SK-N-SH (cell line): ENCODE results near the gene RIC3. TPM values are rescaled to one million over a fixed set of nuclear protein-coding genes. Genes with fewer than 3 reads are reported as not detected.

Experiments
- CTCF ChIA-PET: fragments of 300-600, 350-600 bp; formaldehyde crosslinking; extraction: SDS; loops from one replicate; lab custom pipeline; 2021; lab: Yijun Ruan, JAX
- POLR2A ChIA-PET: fragments of 350-600 bp; sonication (Branson Sonifier 250); formaldehyde crosslinking; extraction: SDS; loops from one replicate; lab custom pipeline; 2020; ENCODE audit warnings: antibody characterized with exemption, inconsistent platforms; lab: Yijun Ruan, JAX
- DNase-seq: peaks from one replicate; pipeline ENCODE4 v3.0.0; 2012
- H2AFZ ChIP-seq: fragments of 200-600 bp; sonication (generic); 2 replicates; pipeline ENCODE4 v1.8.1; 2016; ENCODE audit warnings: antibody characterized with exemption, mild to moderate bottlenecking, low read depth
- H3F3A ChIP-seq: fragments of 200-600 bp; sonication (generic); replicated peaks from 2 replicates; pipeline ENCODE3; 2016; ENCODE audit warnings: antibody characterized with exemption, mild to moderate bottlenecking; ENCODE audit not compliant: insufficient read depth
- H3K27ac ChIP-seq, 2 experiments: fragments of 200-500 bp in 1 of 2; fragments of 200-600 bp in 1 of 2; sonication (Bioruptor generic) in 1 of 2; sonication (generic), shearing (Covaris generic) in 1 of 2; 2 replicates each; pipeline versions ENCODE4 v1.5.1 to v1.6.1; 2014 to 2016; ENCODE audit warnings: low read depth in 2 of 2, inconsistent platforms in 1 of 2, low read length in 1 of 2, mild to moderate bottlenecking in 1 of 2, mixed read lengths in 1 of 2
- H3K27me3 ChIP-seq: fragments of 200-600 bp; sonication (generic), shearing (Covaris generic); 2 replicates; pipeline ENCODE4 v1.6.1; 2016; ENCODE audit warnings: mixed run types; ENCODE audit not compliant: insufficient read depth
- H3K36me3 ChIP-seq, 2 experiments: fragments of 200-500 bp in 1 of 2; fragments of 200-600 bp in 1 of 2; sonication (Bioruptor generic) in 1 of 2; sonication (generic) in 1 of 2; replicated peaks in 1 of 2; 2 replicates each; pipeline versions ENCODE3 to v1.5.1; 2014 to 2016; ENCODE audit warnings: low read length in 1 of 2, mild to moderate bottlenecking in 1 of 2; ENCODE audit not compliant: insufficient read depth in 2 of 2, control insufficient read depth in 1 of 2
- H3K4me1 ChIP-seq, 2 experiments: fragments of 200-500 bp in 1 of 2; fragments of 200-600 bp in 1 of 2; sonication (Bioruptor generic) in 1 of 2; sonication (generic), shearing (Covaris generic) in 1 of 2; 2 replicates each; pipeline versions ENCODE4 v1.5.1 to v1.6.1; 2014 to 2016; ENCODE audit warnings: low read depth in 1 of 2, low read length in 1 of 2, mixed run types in 1 of 2; ENCODE audit not compliant: insufficient read depth in 2 of 2, control insufficient read depth in 1 of 2
- H3K4me2 ChIP-seq: fragments of 200-600 bp; sonication (generic), shearing (Covaris generic); 2 replicates; pipeline ENCODE4 v1.6.1; 2017; ENCODE audit warnings: mixed run types
- H3K4me3 ChIP-seq, 2 experiments: fragments of 200-500 bp in 1 of 2; fragments of 200-600 bp in 1 of 2; sonication (Bioruptor generic) in 1 of 2; sonication (generic), shearing (Covaris generic) in 1 of 2; 2 replicates each; pipeline versions ENCODE4 v1.5.1 to v1.8.1; 2014 to 2016; ENCODE audit warnings: low read depth in 2 of 2, inconsistent platforms in 1 of 2, low read length in 1 of 2, mild to moderate bottlenecking in 1 of 2, mixed read lengths in 1 of 2, moderate library complexity in 1 of 2
- H3K79me2 ChIP-seq: fragments of 200-600 bp; sonication (generic); 2 replicates; pipeline ENCODE4 v1.8.1; 2017; ENCODE audit warnings: mild to moderate bottlenecking; ENCODE audit not compliant: insufficient read depth
- H3K9ac ChIP-seq: fragments of 200-600 bp; sonication (generic); 2 replicates; pipeline ENCODE4 v1.6.1; 2017; ENCODE audit warnings: mixed run types
- H3K9me2 ChIP-seq: fragments of 200-600 bp; sonication (generic); 2 replicates; pipeline ENCODE4 v1.6.1; 2017; ENCODE audit warnings: mixed run types
- H3K9me3 ChIP-seq: fragments of 200-600 bp; sonication (generic); 2 replicates; pipeline ENCODE4 v1.6.1; 2017; ENCODE audit warnings: mixed run types, mild to moderate bottlenecking, moderate library complexity
- H4K20me1 ChIP-seq: fragments of 200-600 bp; sonication (generic); 2 replicates; pipeline ENCODE4 v1.6.1; 2017; ENCODE audit warnings: mild to moderate bottlenecking, mixed run types; ENCODE audit not compliant: insufficient read depth
- ELF1 ChIP-seq: IDR thresholded peaks from 2 replicates; pipeline ENCODE4 v1.4.0; 2012
- EZH2phosphoT487 ChIP-seq: fragments of 200-600 bp; sonication (generic); IDR thresholded peaks from 2 replicates; pipeline ENCODE4 v1.6.1; 2017; ENCODE audit warnings: low read depth, mixed run types, mild to moderate bottlenecking, antibody characterized with exemption, moderate library complexity, borderline replicate concordance
- FOSL2 ChIP-seq: IDR thresholded peaks from 2 replicates; pipeline ENCODE4 v1.4.0; 2012; ENCODE audit warnings: low read depth, mild to moderate bottlenecking, moderate library complexity, borderline replicate concordance
- MXI1 ChIP-seq: IDR thresholded peaks from 2 replicates; pipeline ENCODE4 v1.6.1; 2012; ENCODE audit warnings: mild to moderate bottlenecking, low read depth, low read length, improper control_type of control experiment
- NFIC ChIP-seq: IDR thresholded peaks from 2 replicates; pipeline ENCODE4 v1.4.0; 2012; ENCODE audit warnings: borderline replicate concordance
- NRF1 ChIP-seq: IDR thresholded peaks from 2 replicates; pipeline ENCODE4 v1.6.1; 2012; ENCODE audit warnings: low read depth, mild to moderate bottlenecking, low read length
- RAD21 ChIP-seq: IDR thresholded peaks from 2 replicates; pipeline ENCODE4 v1.6.1; 2012; ENCODE audit warnings: mild to moderate bottlenecking, low read length
- RCOR1 ChIP-seq: fragments of 150-350 bp; IDR thresholded peaks from 2 replicates; pipeline ENCODE4 v1.6.1; 2017; ENCODE audit warnings: antibody characterized with exemption, low read length
- SIN3A ChIP-seq: IDR thresholded peaks from 2 replicates; pipeline ENCODE4 v1.6.1; 2012; ENCODE audit warnings: low read depth, mild to moderate bottlenecking, low read length, moderate library complexity, borderline replicate concordance
- YY1 ChIP-seq: IDR thresholded peaks from 2 replicates; pipeline ENCODE4 v1.4.0; 2012; ENCODE audit warnings: low read depth, mild to moderate bottlenecking
- WGBS: methylation state at CpG from one replicate; pipeline ENCODE4 v1.1.6; 2017; ENCODE audit warnings: low lambda C conversion rate; 5-methylcytosine and 5-hydroxymethylcytosine counted together
- polyA plus RNA-seq, 3 experiments: library from polyadenylated mRNA; depleted of rRNA; stranded (reverse); fragments of >200 nt; gene quantifications; 2 replicates each; pipeline ENCODE4 v1.2.3, GENCODE V29; 2012
- TF ChIP-seq, protein P1 (sequence below): fragments of 150-350 bp; IDR thresholded peaks from 2 replicates; pipeline ENCODE4 v1.6.1; 2016; ENCODE audit warnings: mild to moderate bottlenecking, low read depth, low read length
- TF ChIP-seq, protein P2 (sequence below): fragments of 200-600 bp; sonication (generic); IDR thresholded peaks from 2 replicates; pipeline ENCODE4 v1.6.1; 2017; ENCODE audit warnings: antibody characterized with exemption, mild to moderate bottlenecking, moderate library complexity
- TF ChIP-seq, protein P3 (sequence below): IDR thresholded peaks from 2 replicates; pipeline ENCODE4 v1.4.0; 2012; ENCODE audit warnings: low read depth

Gene RIC3
- polyA plus RNA-seq, 1 of the 3 experiments (the other 2 are of a cell fraction) = 0.54 TPM

DNA sequence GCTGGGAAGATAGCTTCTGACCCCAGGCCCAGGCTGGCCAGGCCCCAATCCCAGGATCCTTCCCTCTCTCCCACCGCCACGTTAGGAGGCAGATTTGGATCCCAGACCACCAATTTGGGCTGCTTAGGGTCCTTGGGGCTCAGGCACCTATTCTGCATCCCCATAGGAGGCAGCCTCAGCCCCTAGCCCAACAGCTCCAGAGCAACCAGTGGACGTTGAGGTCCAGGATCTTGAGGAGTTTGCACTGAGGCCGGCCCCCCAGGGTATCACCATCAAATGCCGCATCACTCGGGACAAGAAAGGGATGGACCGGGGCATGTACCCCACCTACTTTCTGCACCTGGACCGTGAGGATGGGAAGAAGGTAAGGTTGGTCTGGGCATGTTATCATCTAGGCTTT lies 71.8 kb downstream of the RIC3 start:
- H3K9me2 ChIP-seq = no peaks in the 10 kb centered on the region
- ChIA-PET CTCF (interaction anchor here (1.3 to 26.8 kb wide), 5 partner anchors 8 to 89 kb away, joined by 5 to 620 read pairs (median 176); no protein-coding TSS in a partner anchor), POLR2A (no interaction called here)
- H3K9me3 ChIP-seq = no peaks in the 10 kb centered on the region
- DNase-seq = no peak
- no peak overlapping the region for H3K4me3 ChIP-seq
- H3K79me2 ChIP-seq = no peaks in the 10 kb centered on the region
- H3F3A ChIP-seq = peaks cover 9% of the 10 kb centered on the region
- peaks cover 7% of the 10 kb centered on the region for H4K20me1 ChIP-seq
- H3K36me3 ChIP-seq = peaks cover 4 to 69% of the 10 kb centered on the region in 2 experiments
- H3K27ac ChIP-seq = no peak overlapping the region; a peak in 1 of 4 replicates
- H3K27me3 ChIP-seq = no peaks in the 10 kb centered on the region
- no peak overlapping the region for H3K9ac ChIP-seq
- 100% methylated on average over 5 of the region's 8 CpGs for WGBS
- TF ChIP-seq RCOR1 (no peak), YY1 (no peak), NRF1 (no peak), FOSL2 (no peak)
- TF ChIP-seq, protein P1, sequence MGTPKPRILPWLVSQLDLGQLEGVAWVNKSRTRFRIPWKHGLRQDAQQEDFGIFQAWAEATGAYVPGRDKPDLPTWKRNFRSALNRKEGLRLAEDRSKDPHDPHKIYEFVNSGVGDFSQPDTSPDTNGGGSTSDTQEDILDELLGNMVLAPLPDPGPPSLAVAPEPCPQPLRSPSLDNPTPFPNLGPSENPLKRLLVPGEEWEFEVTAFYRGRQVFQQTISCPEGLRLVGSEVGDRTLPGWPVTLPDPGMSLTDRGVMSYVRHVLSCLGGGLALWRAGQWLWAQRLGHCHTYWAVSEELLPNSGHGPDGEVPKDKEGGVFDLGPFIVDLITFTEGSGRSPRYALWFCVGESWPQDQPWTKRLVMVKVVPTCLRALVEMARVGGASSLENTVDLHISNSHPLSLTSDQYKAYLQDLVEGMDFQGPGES = no peak
- peaks cover 6 to 12% of the 10 kb centered on the region in 2 experiments; a peak in 3 of 4 replicates for H3K4me1 ChIP-seq
- no peak overlapping the region for H2AFZ ChIP-seq
- H3K4me2 ChIP-seq = no peak overlapping the region

DNA sequence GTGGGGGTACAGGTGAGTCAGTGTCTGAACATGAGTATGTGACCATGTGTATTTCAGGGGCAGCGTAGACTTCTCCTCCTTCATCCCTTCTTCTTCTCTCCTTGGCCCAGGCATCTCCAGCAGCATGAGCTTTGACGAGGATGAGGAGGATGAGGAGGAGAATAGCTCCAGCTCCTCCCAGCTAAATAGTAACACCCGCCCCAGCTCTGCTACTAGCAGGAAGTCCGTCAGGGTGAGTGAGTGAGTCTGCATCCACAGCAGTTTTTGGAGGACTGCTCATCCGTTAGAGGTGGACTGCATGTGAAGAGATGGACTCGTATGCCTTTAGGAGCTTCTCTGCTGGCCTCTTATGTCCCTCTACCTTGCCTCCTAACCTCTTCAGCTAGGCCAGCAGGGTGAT lies 72.2 kb downstream of the RIC3 start:
- POLR2A ChIA-PET = no interaction called here
- Histone ChIP-seq H3K27ac (no peak overlapping the region), H3K79me2 (no peaks in the 10 kb centered on the region), H3K36me3 (peaks cover 4 to 64% of the 10 kb centered on the region in 2 experiments), H3K27me3 (no peaks in the 10 kb centered on the region), H3K4me1 (peaks cover 6 to 15% of the 10 kb centered on the region in 2 experiments; a peak in 3 of 4 replicates), H3K9me2 (no peaks in the 10 kb centered on the region), H3K4me3 (no peak overlapping the region), H3F3A (peaks cover 9% of the 10 kb centered on the region), H3K9ac (no peak overlapping the region), H4K20me1 (peaks cover 7% of the 10 kb centered on the region), H3K9me3 (no peaks in the 10 kb centered on the region), H2AFZ (no peak overlapping the region), H3K4me2 (no peak overlapping the region)
- WGBS = 73% methylated on average over 6 of the region's 6 CpGs
- DNase-seq = no peak
- no peak for TF ChIP-seq EZH2phosphoT487
- TF ChIP-seq SIN3A = no peak
- no peak for TF ChIP-seq NFIC
- TF ChIP-seq, protein P2, sequence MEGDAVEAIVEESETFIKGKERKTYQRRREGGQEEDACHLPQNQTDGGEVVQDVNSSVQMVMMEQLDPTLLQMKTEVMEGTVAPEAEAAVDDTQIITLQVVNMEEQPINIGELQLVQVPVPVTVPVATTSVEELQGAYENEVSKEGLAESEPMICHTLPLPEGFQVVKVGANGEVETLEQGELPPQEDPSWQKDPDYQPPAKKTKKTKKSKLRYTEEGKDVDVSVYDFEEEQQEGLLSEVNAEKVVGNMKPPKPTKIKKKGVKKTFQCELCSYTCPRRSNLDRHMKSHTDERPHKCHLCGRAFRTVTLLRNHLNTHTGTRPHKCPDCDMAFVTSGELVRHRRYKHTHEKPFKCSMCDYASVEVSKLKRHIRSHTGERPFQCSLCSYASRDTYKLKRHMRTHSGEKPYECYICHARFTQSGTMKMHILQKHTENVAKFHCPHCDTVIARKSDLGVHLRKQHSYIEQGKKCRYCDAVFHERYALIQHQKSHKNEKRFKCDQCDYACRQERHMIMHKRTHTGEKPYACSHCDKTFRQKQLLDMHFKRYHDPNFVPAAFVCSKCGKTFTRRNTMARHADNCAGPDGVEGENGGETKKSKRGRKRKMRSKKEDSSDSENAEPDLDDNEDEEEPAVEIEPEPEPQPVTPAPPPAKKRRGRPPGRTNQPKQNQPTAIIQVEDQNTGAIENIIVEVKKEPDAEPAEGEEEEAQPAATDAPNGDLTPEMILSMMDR = no peak
- TF ChIP-seq ELF1 = no peak
- TF ChIP-seq RAD21 = no peak
- TF ChIP-seq, protein P3, sequence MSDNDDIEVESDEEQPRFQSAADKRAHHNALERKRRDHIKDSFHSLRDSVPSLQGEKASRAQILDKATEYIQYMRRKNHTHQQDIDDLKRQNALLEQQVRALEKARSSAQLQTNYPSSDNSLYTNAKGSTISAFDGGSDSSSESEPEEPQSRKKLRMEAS = no peak
- TF ChIP-seq MXI1 = no peak
- no peak for TF ChIP-seq RCOR1
- CTCF ChIA-PET = interaction anchor here (1.0 to 26.8 kb wide), 6 partner anchors 7 to 89 kb away, joined by 3 to 620 read pairs (median 90); no protein-coding TSS in a partner anchor
